Neuron (in vitro differentiated cells): Measurements from ENCODE around the gene PLA2G4D.

Source experiments
- H2AFZ ChIP-seq: one replicate; pipeline ENCODE4 v1.6.1; 2013; ENCODE audit warnings: low read depth, mild to moderate bottlenecking, inconsistent platforms, low read length, moderate library complexity
- H3K27me3 ChIP-seq: one replicate; pipeline ENCODE4 v1.6.1; 2013; ENCODE audit warnings: low read length; ENCODE audit not compliant: insufficient read depth
- H3K36me3 ChIP-seq: one replicate; pipeline ENCODE4 v1.6.1; 2013; ENCODE audit warnings: low read length; ENCODE audit not compliant: insufficient read depth
- H3K4me1 ChIP-seq: one replicate; pipeline ENCODE4 v1.6.1; 2013; ENCODE audit warnings: low read length; ENCODE audit not compliant: insufficient read depth
- H3K4me3 ChIP-seq: 2 replicates; pipeline ENCODE4 v1.5.1; 2013; ENCODE audit warnings: mild to moderate bottlenecking, low read length, moderate library complexity
- H3K9me3 ChIP-seq: one replicate; pipeline ENCODE4 v1.6.1; 2013; ENCODE audit warnings: low read length

PLA2G4D gene

GRCh38 chr15:42070279-42070975, 23.9 kb downstream of the PLA2G4D start:
- no peaks in the 10 kb centered on the region for H3K36me3 ChIP-seq
- H3K9me3 ChIP-seq: peaks cover 3% of the 10 kb centered on the region
- H2AFZ ChIP-seq: no peak overlapping the region
- no peaks in the 10 kb centered on the region for H3K27me3 ChIP-seq
- H3K4me3 ChIP-seq: no peak overlapping the region
- peaks cover 10% of the 10 kb centered on the region for H3K4me1 ChIP-seq

DNA sequence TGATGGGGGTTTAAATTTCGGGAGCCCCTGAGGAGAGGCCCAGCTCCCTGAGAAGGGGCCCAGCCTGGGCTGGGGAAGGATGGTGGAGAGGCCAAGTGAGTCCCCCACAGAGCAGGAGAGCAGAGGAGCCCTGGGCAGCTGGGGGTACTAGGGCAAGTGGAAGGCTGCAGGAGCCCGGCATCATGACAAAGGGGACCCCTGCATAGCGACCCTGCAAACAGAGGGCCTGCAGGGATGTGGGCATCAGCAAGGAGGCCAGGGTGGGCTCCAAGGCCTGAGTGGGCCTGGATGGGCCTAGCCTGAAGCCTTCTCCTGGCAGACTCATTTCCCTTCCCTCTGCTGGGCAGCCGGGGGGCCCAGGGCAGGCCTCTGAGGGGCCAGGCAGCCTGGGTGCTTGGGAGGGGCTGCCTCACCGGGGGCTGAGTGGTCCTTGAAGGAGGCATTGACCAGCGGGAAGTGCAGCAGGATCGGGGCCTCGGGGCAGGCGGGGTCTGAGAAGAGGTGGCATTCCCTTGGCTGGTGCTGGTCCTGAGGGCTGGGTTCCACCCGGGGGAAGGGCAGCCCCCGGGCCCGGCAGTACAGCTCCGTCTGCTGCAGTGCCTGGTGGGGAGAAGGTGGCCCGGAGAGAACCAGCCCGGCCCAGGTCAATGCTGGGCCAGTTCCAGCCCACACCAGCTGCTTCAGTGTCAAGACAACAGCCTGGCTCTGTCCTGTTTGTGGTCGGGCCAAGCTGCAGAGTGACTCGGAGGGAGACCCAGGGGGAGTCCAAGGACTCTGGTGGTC, 24.7 kb downstream of the PLA2G4D start:
- Histone ChIP-seq H3K4me1 (peaks cover 17% of the 10 kb centered on the region), H3K9me3 (peaks cover 3% of the 10 kb centered on the region), H3K36me3 (no peaks in the 10 kb centered on the region), H3K27me3 (no peaks in the 10 kb centered on the region), H3K4me3 (no peak overlapping the region), H2AFZ (no peak overlapping the region)

DNA sequence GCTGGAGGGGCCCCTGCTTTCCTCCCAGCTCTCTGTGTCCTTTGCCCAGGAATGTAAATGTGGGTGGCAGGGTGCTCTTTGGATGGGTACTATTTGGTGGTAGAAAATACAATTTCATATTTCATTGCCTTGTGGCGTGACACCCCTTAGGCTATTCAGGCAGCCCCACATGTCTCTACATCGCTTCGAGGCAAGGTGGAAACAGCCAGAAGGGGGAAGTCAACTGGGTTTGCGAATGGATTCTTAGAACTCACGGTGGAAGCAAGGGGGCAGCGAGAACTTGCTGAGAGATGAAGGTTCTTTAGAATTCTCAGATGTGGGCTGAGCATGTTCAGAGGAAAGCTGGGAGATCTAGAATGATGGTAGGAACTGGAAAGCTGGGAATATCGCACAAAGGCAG, 25.3 kb downstream of the PLA2G4D start:
- no peak overlapping the region for H3K4me3 ChIP-seq
- no peak overlapping the region for H2AFZ ChIP-seq
- H3K36me3 ChIP-seq: no peaks in the 10 kb centered on the region
- H3K9me3 ChIP-seq: peaks cover 3% of the 10 kb centered on the region
- H3K27me3 ChIP-seq: no peaks in the 10 kb centered on the region
- H3K4me1 ChIP-seq: peaks cover 20% of the 10 kb centered on the region

DNA sequence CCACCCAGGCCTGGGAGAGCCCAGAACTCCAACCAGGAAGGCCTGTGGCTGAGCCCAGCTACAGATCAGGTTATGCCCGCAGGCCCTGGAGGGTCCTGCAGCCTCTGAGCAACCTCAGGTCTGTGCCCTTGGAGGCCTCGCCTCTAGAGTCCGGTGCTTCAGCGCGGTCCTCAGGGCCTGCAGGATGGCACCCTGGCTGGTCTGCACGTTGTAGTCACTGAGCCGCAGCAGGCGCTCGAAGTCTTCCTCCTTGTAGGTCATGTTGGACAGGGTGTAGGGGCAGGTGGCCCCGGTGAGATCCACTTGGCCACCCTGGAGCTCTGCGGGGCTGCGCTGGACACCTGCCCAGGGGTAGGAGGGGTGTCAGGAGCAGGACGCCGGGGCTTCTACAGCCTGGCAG, 25.8 kb downstream of the PLA2G4D start:
- H3K4me3 ChIP-seq: no peak overlapping the region
- H3K9me3 ChIP-seq: peaks cover 3% of the 10 kb centered on the region
- H2AFZ ChIP-seq: no peak overlapping the region
- H3K27me3 ChIP-seq: no peaks in the 10 kb centered on the region
- H3K4me1 ChIP-seq: peaks cover 20% of the 10 kb centered on the region
- no peaks in the 10 kb centered on the region for H3K36me3 ChIP-seq

GRCh38 chr15:42066764-42067415, 27.5 kb downstream of the PLA2G4D start:
- Histone ChIP-seq H3K4me1 (peaks cover 20% of the 10 kb centered on the region), H3K36me3 (no peaks in the 10 kb centered on the region), H2AFZ (no peak overlapping the region), H3K27me3 (no peaks in the 10 kb centered on the region), H3K4me3 (no peak overlapping the region), H3K9me3 (peaks cover 3% of the 10 kb centered on the region)

DNA sequence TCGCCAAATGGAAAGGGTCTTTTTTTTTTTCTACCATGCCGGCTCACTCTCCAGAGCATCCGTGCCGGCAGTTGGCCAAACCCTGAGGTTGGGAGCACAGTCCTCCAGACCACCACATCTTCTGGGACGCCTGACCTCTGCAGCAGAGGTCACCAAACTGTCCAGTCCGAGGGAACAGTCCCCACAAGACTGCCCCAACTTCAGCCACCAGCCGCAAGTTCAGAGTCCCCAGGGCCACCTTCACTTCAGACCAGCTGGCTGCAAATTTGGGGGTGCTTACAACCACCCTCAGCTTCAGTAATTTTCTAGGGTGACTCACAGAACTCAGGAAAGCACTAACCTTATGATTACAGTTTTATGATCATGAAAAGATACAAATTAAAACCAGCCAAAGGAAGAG, 28.9 kb downstream of the PLA2G4D start:
- no peak overlapping the region for H3K4me3 ChIP-seq
- peaks cover 3% of the 10 kb centered on the region for H3K9me3 ChIP-seq
- no peaks in the 10 kb centered on the region for H3K36me3 ChIP-seq
- no peak overlapping the region for H2AFZ ChIP-seq
- peaks cover 20% of the 10 kb centered on the region for H3K4me1 ChIP-seq
- H3K27me3 ChIP-seq: no peaks in the 10 kb centered on the region

DNA sequence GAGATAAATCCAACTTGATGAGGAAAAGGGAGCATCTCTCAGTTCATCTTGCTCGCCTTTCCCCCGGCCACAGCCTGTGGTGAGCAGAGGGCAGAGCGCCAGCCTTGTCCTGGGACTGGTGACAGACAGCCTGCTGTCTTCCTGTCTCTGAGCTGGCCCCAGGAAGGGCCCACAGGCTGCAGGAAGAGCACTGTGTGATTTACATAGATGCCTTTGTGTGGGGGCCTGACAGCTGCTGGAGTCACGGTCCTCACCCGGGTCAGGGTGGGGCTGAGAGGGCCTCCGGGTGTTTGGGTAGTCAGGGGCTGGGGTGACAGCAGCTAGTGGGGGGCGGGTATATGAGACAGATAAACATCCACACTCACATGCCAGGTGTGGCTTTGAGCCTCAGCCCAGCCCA, 29.3 kb downstream of the PLA2G4D start:
- H2AFZ ChIP-seq: no peak overlapping the region
- H3K4me3 ChIP-seq: no peak overlapping the region
- peaks cover 20% of the 10 kb centered on the region for H3K4me1 ChIP-seq
- peaks cover 3% of the 10 kb centered on the region for H3K9me3 ChIP-seq
- H3K27me3 ChIP-seq: no peaks in the 10 kb centered on the region
- H3K36me3 ChIP-seq: no peaks in the 10 kb centered on the region

DNA sequence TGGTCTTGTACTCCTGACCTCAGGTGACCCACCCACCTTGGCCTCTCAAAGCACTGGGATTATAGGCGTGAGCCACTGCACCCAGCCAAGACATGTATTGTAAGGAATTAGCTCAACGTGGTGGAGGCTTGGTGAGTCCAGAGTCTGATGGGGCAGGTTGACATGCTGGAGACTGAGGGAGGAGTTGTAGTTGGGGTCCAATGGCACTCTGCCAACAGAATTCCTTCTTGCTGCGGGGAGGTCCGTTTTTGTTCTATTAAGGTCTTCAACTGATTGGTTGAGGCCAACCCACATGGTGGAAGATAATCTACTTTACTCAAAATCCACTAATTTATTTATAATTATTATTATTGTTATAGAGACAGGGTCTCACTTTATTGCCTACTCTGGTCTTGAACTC, 30.1 kb downstream of the PLA2G4D start:
- Histone ChIP-seq H3K9me3 (peaks cover 3% of the 10 kb centered on the region), H3K4me3 (no peak overlapping the region), H2AFZ (no peak overlapping the region), H3K36me3 (no peaks in the 10 kb centered on the region), H3K27me3 (no peaks in the 10 kb centered on the region), H3K4me1 (peaks cover 20% of the 10 kb centered on the region)

- H3K36me3 ChIP-seq: no peaks in the 10 kb centered on the region
- H2AFZ ChIP-seq: no peak overlapping the region
- no peaks in the 10 kb centered on the region for H3K27me3 ChIP-seq
- H3K9me3 ChIP-seq: peaks cover 2% of the 10 kb centered on the region
- peaks cover 20% of the 10 kb centered on the region for H3K4me1 ChIP-seq
- H3K4me3 ChIP-seq: no peak overlapping the region
Observed at GRCh38 chr15:42063122-42063848, 31.1 kb downstream of the PLA2G4D start.

GRCh38 chr15:42062284-42062806, 32.0 kb downstream of the PLA2G4D start:
- H3K27me3 ChIP-seq: peaks cover 4% of the 10 kb centered on the region
- no peaks in the 10 kb centered on the region for H3K9me3 ChIP-seq

GRCh38 chr15:42060797-42061196, 33.6 kb downstream of the PLA2G4D start:
- no peaks in the 10 kb centered on the region for H3K36me3 ChIP-seq
- H3K27me3 ChIP-seq: peaks cover 5% of the 10 kb centered on the region
- peaks cover 13% of the 10 kb centered on the region for H3K4me1 ChIP-seq
- H3K4me3 ChIP-seq: no peak overlapping the region
- H2AFZ ChIP-seq: no peak overlapping the region
- no peaks in the 10 kb centered on the region for H3K9me3 ChIP-seq

More at GRCh38 chr15:42062284-42062806, 32.0 kb downstream of the PLA2G4D start:
- Histone ChIP-seq H2AFZ (no peak overlapping the region), H3K36me3 (no peaks in the 10 kb centered on the region), H3K4me1 (peaks cover 20% of the 10 kb centered on the region), H3K4me3 (no peak overlapping the region)

DNA sequence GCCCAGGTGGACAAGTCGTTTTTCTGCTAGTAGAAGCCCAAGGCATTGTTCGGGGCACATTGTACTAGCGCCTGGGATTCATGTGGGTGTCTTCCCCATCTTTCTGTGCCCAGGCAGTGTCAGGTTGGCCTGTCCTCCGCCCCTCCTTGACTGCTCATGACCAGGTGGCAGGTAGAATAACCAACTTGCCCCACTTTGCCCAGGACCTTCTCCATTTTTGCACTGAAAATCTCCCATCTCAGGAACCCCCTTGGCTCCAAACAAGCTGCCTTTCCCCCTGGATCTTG, 33.9 kb downstream of the PLA2G4D start:
- H3K4me1 ChIP-seq: peaks cover 9% of the 10 kb centered on the region
- peaks cover 5% of the 10 kb centered on the region for H3K27me3 ChIP-seq
- no peaks in the 10 kb centered on the region for H3K36me3 ChIP-seq
- no peak overlapping the region for H2AFZ ChIP-seq
- H3K9me3 ChIP-seq: no peaks in the 10 kb centered on the region
- H3K4me3 ChIP-seq: no peak overlapping the region
